CD4-positive, CD25-positive, alpha-beta regulatory T cell (primary cell): ENCODE results near the gene G6PD. TPM values are rescaled to one million over a fixed set of nuclear protein-coding genes. Genes with fewer than 3 reads are reported as not detected.

Experiments used
- ATAC-seq, 2 donors: fragments of 150-1000 bp; cut with Tn5 transposase; one replicate each; pipeline ENCODE4 v1.10.0; 2021; ENCODE audit warnings: low read depth in 2 of 2, moderate number of reproducible peaks in 2 of 2, moderate library complexity in 1 of 2
- DNase-seq, 3 donors: peaks; one replicate each; pipeline versions ENCODE4 v3.0.0 to v3.0.0-alpha.2; 2012 to 2022; ENCODE audit warnings: mixed read lengths in 1 of 3
- H3K27ac ChIP-seq: one replicate; pipeline ENCODE4 v1.7.0; 2013; ENCODE audit warnings: mild to moderate bottlenecking, low read length; ENCODE audit not compliant: insufficient read depth, poor library complexity, severe bottlenecking
- H3K27me3 ChIP-seq: one replicate; pipeline ENCODE4 v1.7.0; 2013; ENCODE audit warnings: low read length; ENCODE audit not compliant: control insufficient read depth, insufficient read depth
- H3K36me3 ChIP-seq: one replicate; pipeline ENCODE4 v1.7.0; 2013; ENCODE audit warnings: mild to moderate bottlenecking, low read length, moderate library complexity; ENCODE audit not compliant: control insufficient read depth, insufficient read depth
- H3K4me1 ChIP-seq: 2 replicates; pipeline ENCODE4 v1.7.0; 2013; ENCODE audit warnings: mild to moderate bottlenecking, low read length; ENCODE audit not compliant: insufficient read depth, control insufficient read depth, poor library complexity, severe bottlenecking
- H3K4me3 ChIP-seq: one replicate; pipeline ENCODE4 v1.7.0; 2013; ENCODE audit warnings: low read depth, mild to moderate bottlenecking, low read length, moderate library complexity
- H3K9me3 ChIP-seq, 2 experiments: 1 replicate in 1 of 2; 2 replicates in 1 of 2; pipeline ENCODE4 v1.7.0; 2013; ENCODE audit warnings: low read length in 2 of 2, mild to moderate bottlenecking in 1 of 2, moderate library complexity in 1 of 2; ENCODE audit not compliant: control insufficient read depth in 2 of 2
- H3K27ac Mint-ChIP-seq, 3 donors: one replicate each; pipeline ENCODE4 v1.8.0; 2020 to 2022; ENCODE audit warnings: mild to moderate bottlenecking in 3 of 3, mixed read lengths in 3 of 3, moderate library complexity in 2 of 3
- H3K27me3 Mint-ChIP-seq: one replicate; pipeline ENCODE4 v1.8.0; 2022; ENCODE audit warnings: mild to moderate bottlenecking, mixed read lengths
- H3K36me3 Mint-ChIP-seq: one replicate; pipeline ENCODE4 v1.8.0; 2020; ENCODE audit warnings: mixed read lengths
- H3K4me1 Mint-ChIP-seq, 4 donors: one replicate each; pipeline ENCODE4 v1.8.0; 2020 to 2022; ENCODE audit warnings: mixed read lengths in 4 of 4, mild to moderate bottlenecking in 1 of 4
- H3K4me3 Mint-ChIP-seq, 4 donors: one replicate each; pipeline ENCODE4 v1.8.0; 2020 to 2022; ENCODE audit warnings: mild to moderate bottlenecking in 4 of 4, mixed read lengths in 4 of 4, moderate library complexity in 3 of 4
- H3K9me3 Mint-ChIP-seq, 7 donors: one replicate each; pipeline ENCODE4 v1.8.0; 2020 to 2022; ENCODE audit warnings: mixed read lengths in 7 of 7, mild to moderate bottlenecking in 3 of 7, moderate library complexity in 2 of 7
- polyA plus RNA-seq, 4 donors: library from polyadenylated mRNA; unstranded; fragments of 300-500 nt; fragmentation: Illumina TruSeq; gene quantifications; one replicate each; pipeline ENCODE4 v1.2.3, GENCODE V29; 2021
- total RNA-seq: library from RNA; stranded (reverse); gene quantifications from one replicate; pipeline ENCODE4 v1.2.3, GENCODE V29; 2022

The G6PD gene
- total and polyA plus RNA-seq, 5 donors from 2014 or later = 2.3 to 36.5 (median 4.5) TPM

GRCh38 chrX:154488336-154489075, 58.1 kb downstream of the G6PD start:
- Mint-ChIP-seq H3K27ac (peak overlapping the region in 1 of 3 donors; percentile 87), H3K4me3 (peak overlapping the region; percentile 21 to 93 (median 86))
- peaks cover 36% of the 10 kb centered on the region for H3K4me1 ChIP-seq

GRCh38 chrX:154487518-154488290, 58.9 kb downstream of the G6PD start:
- no peaks in the 10 kb centered on the region for H3K36me3 Mint-ChIP-seq
- no peaks in the 10 kb centered on the region for H3K27me3 ChIP-seq
- peak overlapping the region in 3 of 4 donors; percentile 79 to 86 (median 82) for H3K4me3 Mint-ChIP-seq
- no peak overlapping the region for H3K27ac ChIP-seq
- no peaks in the 10 kb centered on the region for H3K9me3 Mint-ChIP-seq
- DNase-seq (no peak), ATAC-seq (no peak)
- H3K4me3 ChIP-seq = no peak overlapping the region
- peaks cover 36% of the 10 kb centered on the region for H3K4me1 ChIP-seq
- H3K9me3 ChIP-seq = no peaks in the 10 kb centered on the region
- peaks cover 3% of the 10 kb centered on the region for H3K36me3 ChIP-seq
- no peaks in the 10 kb centered on the region for H3K27me3 Mint-ChIP-seq
- H3K4me1 Mint-ChIP-seq = peaks cover 0 to 51% (median 9%) of the 10 kb centered on the region in 4 donors
- H3K27ac Mint-ChIP-seq = peak overlapping the region in 1 of 3 donors; percentile 26

More at GRCh38 chrX:154488336-154489075, 58.1 kb downstream of the G6PD start:
- Histone ChIP-seq H3K27ac (no peak overlapping the region), H3K9me3 (no peaks in the 10 kb centered on the region), H3K4me3 (no peak overlapping the region), H3K36me3 (peaks cover 3% of the 10 kb centered on the region), H3K27me3 (no peaks in the 10 kb centered on the region)
- Mint-ChIP-seq H3K27me3 (no peaks in the 10 kb centered on the region), H3K36me3 (no peaks in the 10 kb centered on the region), H3K9me3 (no peaks in the 10 kb centered on the region), H3K4me1 (peaks cover 0 to 49% (median 9%) of the 10 kb centered on the region in 4 donors)
- ATAC-seq (no peak), DNase-seq (no peak)

- peaks cover 36% of the 10 kb centered on the region for H3K4me1 ChIP-seq
- peak in 1 of 2 donors; percentile 32 for ATAC-seq
- H3K9me3 Mint-ChIP-seq = no peaks in the 10 kb centered on the region
- H3K4me1 Mint-ChIP-seq = peaks cover 0 to 56% (median 9%) of the 10 kb centered on the region in 4 donors
- peak within 1 kb of the TSS in 1 of 3 donors; percentile 48 for H3K27ac Mint-ChIP-seq
- H3K27ac ChIP-seq = peak within 1 kb of the TSS; percentile 60
- no peaks in the 10 kb centered on the region for H3K9me3 ChIP-seq
- H3K4me3 Mint-ChIP-seq = peak within 1 kb of the TSS; percentile 79 to 91 (median 84)
- peak; percentile 44 to 56 (median 55) for DNase-seq
- no peaks in the 10 kb centered on the region for H3K27me3 ChIP-seq
- no peaks in the 10 kb centered on the region for H3K36me3 Mint-ChIP-seq
- H3K4me3 ChIP-seq = no peak within 1 kb of the TSS
- no peaks in the 10 kb centered on the region for H3K27me3 Mint-ChIP-seq
- peaks cover 3% of the 10 kb centered on the region for H3K36me3 ChIP-seq
Observed at GRCh38 chrX:154486396-154487207, 60.0 kb downstream of the G6PD start, which contains the start of gene UBL4A. UBL4A (minus strand) TSS chrX:154486615; CDS start chrX:154486584, 31 bp downstream.

- peaks cover 3% of the 10 kb centered on the region for H3K36me3 ChIP-seq
- Mint-ChIP-seq H3K27ac (no peak overlapping the region), H3K9me3 (no peaks in the 10 kb centered on the region), H3K36me3 (no peaks in the 10 kb centered on the region), H3K4me1 (peaks cover 0 to 52% (median 9%) of the 10 kb centered on the region in 4 donors), H3K4me3 (peak overlapping the region in 2 of 4 donors; percentile 29 to 56), H3K27me3 (no peaks in the 10 kb centered on the region)
- ATAC-seq = peak in 1 of 2 donors; percentile 8
- no peaks in the 10 kb centered on the region for H3K27me3 ChIP-seq
- peaks cover 32% of the 10 kb centered on the region for H3K4me1 ChIP-seq
- H3K4me3 ChIP-seq = no peak overlapping the region
- H3K9me3 ChIP-seq = no peaks in the 10 kb centered on the region
- H3K27ac ChIP-seq = peak overlapping the region; percentile 55
- peak; percentile 17 to 54 (median 26) for DNase-seq
Observed at GRCh38 chrX:154486052-154486395, 60.6 kb downstream of the G6PD start.

GRCh38 chrX:154485150-154486051, 61.2 kb downstream of the G6PD start:
- peaks cover 32% of the 10 kb centered on the region for H3K4me1 ChIP-seq
- no peaks in the 10 kb centered on the region for H3K36me3 Mint-ChIP-seq
- no peaks in the 10 kb centered on the region for H3K9me3 ChIP-seq
- peak overlapping the region; percentile 55 for H3K27ac ChIP-seq
- DNase-seq (no peak), ATAC-seq (no peak)
- no peaks in the 10 kb centered on the region for H3K27me3 Mint-ChIP-seq
- H3K27ac Mint-ChIP-seq = no peak overlapping the region
- no peaks in the 10 kb centered on the region for H3K9me3 Mint-ChIP-seq
- no peaks in the 10 kb centered on the region for H3K27me3 ChIP-seq
- H3K4me3 Mint-ChIP-seq = peak overlapping the region in 3 of 4 donors; percentile 29 to 78 (median 57)
- no peak overlapping the region for H3K4me3 ChIP-seq
- peaks cover 3% of the 10 kb centered on the region for H3K36me3 ChIP-seq
- peaks cover 0 to 48% (median 9%) of the 10 kb centered on the region in 4 donors for H3K4me1 Mint-ChIP-seq

GRCh38 chrX:154484255-154485149, 62.1 kb downstream of the G6PD start:
- Mint-ChIP-seq H3K27ac (no peak overlapping the region), H3K4me3 (peak overlapping the region in 3 of 4 donors; percentile 44 to 72 (median 57)), H3K9me3 (no peaks in the 10 kb centered on the region), H3K27me3 (no peaks in the 10 kb centered on the region), H3K36me3 (no peaks in the 10 kb centered on the region), H3K4me1 (peaks cover 0 to 47% (median 6%) of the 10 kb centered on the region in 4 donors)
- peak in 1 of 3 donors; percentile 13 for DNase-seq
- Histone ChIP-seq H3K27me3 (no peaks in the 10 kb centered on the region), H3K27ac (no peak overlapping the region), H3K4me1 (peaks cover 31% of the 10 kb centered on the region), H3K36me3 (peaks cover 3% of the 10 kb centered on the region), H3K4me3 (no peak overlapping the region), H3K9me3 (no peaks in the 10 kb centered on the region)
- ATAC-seq = no peak
